Measurements from ENCODE around the gene ASTN2.

Gene ASTN2

DNA sequence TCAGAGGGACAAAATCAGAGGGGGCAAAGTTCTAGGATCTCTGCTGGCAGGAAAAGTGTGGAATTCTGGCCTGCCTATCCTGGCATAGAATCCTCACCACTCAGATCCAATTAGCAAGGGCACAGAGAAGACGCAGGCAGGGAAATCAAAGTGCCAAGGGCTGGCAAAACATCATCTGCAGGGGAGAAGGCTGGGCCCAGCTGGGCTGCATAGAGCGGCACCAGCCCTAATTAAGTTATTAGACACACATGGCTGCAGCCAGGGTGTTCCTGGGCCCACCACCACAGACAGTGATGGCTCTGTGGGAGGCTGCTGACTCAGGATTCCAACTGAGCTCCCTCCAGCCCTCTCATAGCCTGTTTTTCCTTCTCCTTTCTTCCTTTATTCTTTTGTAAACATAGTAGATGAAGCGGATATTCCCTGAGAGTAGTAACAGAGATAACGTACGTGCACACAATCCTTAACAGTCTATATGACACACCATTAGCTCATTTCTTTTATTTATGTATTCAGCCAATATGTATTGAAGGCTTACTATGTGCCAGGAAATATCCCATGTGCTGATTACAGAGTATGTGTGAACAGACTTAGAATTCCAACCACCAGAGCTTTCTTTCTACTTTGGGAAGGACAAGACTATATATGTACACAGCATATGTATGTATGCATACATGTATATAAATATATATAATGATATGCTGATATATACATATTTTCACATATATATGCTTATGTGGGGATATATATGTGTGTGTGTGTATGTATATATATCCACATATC is 236.1 kb downstream of the ASTN2 start:
- no peak for DNase-seq (ENCODE audit: low read depth)

DNA sequence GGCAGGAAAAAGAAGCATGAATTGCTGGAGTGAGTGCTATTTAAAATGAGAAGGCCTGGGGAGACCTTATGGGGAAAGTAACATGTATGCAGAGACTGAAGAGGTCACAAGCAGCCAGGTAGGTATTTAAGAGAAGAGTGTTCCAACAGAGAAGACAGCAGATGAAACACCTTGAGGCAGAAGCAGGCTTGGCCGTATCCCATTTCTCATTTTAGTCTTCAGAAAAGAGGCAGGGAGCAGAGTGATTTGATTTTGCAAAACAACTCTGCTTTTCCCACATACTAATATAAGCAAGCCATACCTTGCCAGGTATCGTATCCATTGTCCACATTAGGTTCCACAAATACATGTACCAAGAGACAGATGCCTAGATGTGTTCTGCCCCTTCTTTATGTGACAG is 244.3 kb downstream of the ASTN2 start:
- no peak for DNase-seq (ENCODE audit: low read depth)

DNA sequence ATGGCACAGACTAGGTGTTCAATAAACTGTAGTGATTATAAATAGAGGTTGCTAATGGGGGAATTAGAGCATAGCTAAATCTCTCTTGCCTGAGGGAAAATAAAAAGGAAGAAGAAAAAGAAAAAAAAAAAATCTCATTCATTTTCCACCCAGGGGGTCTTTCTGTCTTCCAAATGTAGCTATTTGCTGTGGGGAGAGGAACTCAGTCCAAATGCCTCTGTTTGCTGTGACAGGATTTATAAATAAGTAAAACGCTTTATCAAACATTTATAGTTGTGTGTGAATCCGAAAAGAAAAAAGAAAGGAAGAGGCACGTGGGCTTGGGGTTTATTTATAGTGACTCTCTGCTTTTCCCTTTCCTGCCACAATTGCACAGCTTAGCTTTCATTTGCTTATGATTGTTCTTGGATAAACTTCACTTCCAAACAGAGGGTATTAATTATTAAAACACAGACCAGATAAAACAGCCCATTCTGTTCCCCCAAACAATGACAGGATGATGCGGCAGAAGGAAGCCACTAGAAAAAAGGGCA is 245.7 kb downstream of the ASTN2 start:
- no peak for DNase-seq (ENCODE audit: low read depth)

DNA sequence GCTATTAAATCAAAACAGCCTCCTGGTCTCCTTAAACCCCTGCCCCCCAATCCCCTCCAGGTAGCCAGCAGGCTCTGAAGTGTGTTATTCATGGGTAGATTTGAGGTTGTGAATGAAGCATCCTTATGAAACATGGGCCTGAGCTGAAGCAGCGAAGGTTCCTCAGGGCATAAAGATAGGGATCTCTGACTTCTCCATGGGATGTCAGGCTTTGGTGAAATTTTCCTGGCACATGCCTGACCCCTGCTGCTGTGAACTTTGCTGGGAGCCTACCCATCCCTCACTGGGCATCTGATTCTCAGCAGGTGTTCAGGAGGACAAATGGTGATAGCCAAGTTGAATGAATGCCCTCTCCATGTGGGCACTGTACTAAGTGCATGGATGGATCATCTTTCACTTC is 250.3 kb downstream of the ASTN2 start:
- no peak for DNase-seq (ENCODE audit: low read depth)

DNA sequence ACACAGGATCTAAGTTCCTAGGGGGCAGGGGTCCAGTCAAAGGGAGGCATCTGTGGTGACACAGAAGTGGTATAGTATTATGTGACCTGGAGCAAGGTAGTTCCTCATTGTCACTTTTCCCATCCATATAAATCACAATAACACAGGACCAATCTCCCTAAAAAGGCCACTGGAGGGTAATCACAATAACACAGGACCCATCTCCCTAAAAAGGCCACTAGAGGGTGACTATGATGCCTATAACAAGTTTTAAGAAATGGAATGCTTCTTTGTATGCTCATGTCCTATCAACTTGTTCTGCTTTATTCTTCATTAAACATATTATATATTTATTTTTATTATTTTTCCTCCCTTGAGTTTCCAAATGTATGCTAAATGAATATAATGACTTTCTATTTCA is 254.6 kb downstream of the ASTN2 start:
- DNase-seq (ENCODE audit: low read depth) = no peak

DNA sequence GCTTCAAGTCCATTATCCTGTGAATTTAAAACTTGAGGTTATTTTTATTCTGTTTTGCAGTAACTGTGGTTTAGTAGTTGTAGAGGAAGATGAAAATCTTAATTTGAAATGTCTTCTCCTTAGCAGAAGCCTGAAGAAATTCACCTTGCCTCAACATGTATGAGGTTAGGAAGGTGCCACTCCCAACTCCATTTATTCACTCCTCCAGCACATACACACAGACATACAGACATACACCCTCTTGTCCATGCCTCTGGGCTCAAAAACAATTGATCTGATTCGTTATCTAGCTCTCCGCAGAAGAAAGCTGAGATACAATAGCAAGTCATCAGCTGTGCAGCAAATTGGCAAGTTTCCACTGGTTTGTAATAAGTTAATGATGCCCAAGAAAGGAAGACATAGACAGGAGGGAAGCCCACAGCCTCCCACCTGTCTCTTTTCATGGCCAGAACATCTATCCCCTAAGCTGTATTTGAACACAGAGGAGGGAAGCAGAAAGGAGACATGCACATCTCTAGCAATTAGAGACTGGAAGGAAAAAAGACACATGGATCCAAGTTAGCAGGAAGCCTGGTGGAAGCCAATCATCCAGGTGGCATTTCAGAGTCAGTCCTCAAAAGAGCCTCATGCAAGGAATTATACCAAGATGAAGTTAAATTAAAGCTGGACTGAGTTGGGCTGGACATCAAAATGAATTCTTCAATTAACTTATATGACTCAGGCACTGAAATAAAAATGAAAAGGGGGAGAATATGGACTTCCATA is 257.9 kb downstream of the ASTN2 start:
- no peak for DNase-seq (ENCODE audit: low read depth)

DNA sequence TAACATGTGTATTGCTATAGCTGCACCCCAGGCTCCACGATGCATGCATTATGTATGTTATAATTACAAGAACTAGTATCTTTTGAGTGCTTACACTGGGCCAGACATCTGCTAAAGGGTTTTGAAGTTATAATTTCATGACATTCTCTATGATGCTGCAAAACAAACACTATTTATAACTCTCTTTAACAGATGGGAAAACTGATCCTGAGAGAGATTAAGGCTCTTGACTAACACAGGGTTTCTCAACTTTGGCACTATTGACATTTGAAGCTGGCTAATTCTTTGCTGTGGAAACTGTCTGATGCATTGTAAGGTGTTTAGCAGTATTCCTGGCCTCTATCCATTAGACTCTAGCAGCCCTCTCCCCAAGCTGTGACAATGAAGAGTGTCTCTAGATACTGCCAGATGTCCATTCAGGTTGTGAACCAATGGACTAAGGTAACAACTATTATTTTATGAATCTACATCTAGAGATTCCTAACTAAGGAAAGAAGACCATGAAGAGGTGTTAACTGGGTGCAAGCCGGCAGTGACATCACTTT is 258.6 kb downstream of the ASTN2 start:
- DNase-seq (ENCODE audit: low read depth) = no peak

DNA sequence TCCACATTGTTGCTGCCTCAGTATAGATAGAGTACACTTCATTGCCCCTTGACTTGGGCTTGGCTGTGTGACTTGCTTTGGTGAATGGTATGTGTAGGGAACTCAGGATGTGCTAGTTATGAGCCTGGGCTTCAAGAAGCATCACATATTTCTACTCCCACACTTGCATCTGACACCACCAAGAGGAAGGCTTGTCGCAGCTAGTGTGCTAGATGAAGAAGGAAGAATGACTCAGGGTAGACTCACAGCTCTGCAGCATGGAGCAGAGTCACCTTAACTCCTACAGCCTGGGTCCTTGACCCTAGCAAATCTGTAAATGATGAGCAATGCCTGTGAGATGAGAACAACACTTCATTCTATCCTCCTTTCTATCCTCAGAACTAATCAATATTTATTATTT is 261.8 kb downstream of the ASTN2 start:
- DNase-seq (ENCODE audit: low read depth) = no peak

DNA sequence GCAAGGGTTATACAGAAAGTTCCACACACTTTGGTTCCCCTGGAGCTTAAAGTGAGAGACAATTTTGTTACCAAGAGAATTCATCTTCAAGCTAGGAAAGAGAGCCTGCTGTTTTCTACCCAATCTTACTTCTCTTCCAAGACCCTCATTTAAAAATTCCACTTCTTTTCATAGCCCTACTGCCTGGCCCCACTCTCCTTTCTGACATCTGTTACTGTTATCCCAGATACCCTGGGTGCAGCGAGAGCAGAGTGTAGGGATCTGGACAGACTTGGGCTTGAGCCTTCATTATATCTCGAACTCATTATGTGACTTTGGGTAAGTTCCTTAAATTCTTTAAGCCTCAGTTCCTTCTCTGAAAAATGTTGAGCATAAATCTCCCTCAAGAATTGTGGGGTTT is 263.1 kb downstream of the ASTN2 start:
- no peak for DNase-seq (ENCODE audit: low read depth)

DNA sequence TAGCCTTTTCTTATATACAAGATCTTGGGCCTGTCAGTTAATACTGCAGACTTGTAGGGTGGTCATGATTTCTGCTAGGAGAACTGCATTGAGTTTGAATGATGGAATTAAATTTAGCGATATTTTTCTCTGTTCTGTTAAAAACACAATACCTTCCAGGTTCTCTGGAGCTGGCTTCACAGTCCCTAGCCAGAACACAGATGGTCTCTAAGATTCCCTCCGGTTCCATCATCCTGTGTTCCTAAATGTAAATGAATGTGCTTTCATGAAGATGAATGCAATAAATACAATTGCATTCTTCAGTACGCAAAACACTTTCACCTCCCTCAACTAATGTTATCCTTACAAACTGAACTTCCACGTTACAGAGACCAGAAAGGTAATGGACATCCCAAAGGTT is 264.9 kb downstream of the ASTN2 start:
- no peak for DNase-seq (ENCODE audit: low read depth)

DNA sequence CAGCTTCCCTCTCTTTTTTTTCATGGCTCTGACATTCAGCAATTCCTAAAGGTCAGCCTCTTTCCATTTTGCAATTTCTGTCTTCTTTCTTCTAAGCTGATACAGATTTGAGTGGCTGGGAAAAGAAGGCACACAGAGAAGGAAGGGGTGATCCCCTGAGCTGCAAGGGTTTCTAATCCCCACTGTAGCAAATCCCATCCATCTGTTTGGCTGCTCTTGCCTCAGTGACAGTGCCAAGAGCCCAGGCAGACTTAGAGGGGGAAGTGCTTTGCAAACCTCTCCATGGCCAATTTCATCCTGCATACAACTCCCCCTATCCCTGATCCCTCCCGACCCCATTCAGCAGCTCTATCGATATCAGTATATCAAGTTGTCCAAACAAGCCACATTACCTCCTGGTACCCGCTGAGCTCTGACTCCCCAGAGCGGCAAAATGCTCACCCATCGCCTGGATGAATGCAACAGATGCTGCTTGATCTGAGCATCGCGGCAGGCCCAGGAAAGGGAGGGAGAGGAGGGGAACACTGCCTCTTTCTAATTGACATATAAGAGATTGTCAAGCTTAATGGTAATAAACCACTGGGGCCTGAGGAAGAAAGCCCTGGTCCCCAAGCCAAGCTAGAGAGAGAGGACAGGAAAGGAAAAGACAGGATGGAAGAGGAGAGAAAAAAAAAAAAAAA is 268.9 kb downstream of the ASTN2 start:
- no peak for DNase-seq (ENCODE audit: low read depth)

DNA sequence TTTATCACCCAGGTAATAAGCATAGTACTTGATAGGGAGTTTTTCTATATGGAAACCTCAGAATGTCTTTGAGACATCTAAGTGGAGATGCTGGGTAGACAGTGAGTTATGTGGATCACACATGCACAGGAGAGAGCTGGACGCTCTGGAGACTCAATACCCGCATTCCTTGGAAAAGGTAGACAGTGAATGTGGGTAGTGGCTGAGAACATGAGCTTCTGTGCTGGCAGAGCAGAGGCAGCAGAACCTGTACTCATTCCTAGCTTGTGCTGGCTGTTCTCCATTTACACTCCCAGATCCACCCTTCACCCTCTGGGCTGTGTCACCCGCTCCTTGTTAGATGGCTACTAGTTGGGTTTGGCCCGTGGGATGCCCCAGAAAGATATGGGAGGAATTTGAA is 269.8 kb downstream of the ASTN2 start:
- DNase-seq (ENCODE audit: low read depth) = no peak

DNA sequence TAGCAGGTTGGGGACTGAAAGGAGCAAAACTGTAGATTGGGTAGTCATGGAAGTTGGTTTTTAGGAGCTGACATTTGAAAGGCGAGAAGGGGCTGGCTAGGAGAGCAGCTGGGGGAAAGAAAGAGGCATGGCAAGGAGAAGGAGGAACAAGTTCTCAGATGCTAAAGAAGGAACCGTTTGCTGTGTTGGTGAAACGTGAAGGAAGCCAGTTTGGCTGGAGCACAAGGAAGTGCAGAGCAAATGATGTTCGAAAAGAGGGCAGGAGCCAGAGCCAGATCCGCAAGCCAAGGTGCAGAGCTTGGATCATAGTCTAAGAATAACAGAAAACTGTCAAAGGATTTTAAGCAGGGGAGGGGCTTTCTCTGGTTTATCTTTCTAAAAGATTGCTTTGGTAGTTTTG is 276.6 kb downstream of the ASTN2 start:
- no peak for DNase-seq (ENCODE audit: low read depth)

DNA sequence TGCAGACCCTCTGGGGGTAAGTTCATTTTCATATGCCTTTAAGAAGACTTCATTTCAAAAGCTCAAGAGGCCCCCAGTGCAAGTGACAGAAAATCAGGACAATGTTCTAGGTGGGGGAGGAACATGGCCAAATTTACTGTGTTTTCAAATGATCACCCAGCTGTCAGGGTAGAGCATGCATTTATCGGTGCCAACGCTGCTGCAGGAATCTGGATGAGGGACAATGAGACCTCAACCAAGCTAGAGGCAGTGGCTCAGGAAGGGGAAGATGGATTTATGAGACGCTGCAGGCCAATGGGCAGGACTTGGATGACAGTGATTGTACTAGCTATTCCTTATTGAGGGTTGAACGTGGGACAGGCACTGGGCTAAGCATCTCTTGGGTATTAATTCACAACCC is 278.4 kb downstream of the ASTN2 start:
- DNase-seq (ENCODE audit: low read depth) = no peak

DNA sequence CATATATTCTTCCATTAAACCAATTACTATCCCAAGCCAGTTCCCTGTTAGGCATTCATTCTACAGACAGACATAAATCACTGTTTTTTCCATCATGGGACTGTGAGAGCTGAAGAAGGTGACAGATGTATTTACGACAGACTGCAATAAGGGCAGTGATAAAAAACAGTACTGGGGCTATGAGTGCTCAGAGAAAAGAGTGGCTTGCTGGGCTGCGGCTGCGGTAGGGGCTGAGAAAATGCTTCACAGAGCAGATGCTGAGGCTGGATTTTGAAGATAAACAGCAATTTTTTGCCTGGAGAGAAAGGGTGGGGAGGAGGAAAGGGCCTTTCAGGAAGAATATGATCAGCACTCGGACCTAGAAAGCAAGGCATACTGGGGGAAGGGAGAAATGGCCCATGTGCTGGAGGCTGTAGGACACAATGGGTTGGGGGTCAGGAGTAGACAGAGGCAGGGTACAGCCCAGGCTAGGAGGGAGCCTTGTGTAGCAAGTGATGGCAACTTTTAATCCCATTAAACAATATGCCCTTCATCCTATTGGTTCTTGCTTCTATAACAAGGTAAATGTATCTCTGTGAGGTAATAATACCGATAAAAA is 279.3 kb downstream of the ASTN2 start:
- no peak for DNase-seq (ENCODE audit: low read depth)

DNA sequence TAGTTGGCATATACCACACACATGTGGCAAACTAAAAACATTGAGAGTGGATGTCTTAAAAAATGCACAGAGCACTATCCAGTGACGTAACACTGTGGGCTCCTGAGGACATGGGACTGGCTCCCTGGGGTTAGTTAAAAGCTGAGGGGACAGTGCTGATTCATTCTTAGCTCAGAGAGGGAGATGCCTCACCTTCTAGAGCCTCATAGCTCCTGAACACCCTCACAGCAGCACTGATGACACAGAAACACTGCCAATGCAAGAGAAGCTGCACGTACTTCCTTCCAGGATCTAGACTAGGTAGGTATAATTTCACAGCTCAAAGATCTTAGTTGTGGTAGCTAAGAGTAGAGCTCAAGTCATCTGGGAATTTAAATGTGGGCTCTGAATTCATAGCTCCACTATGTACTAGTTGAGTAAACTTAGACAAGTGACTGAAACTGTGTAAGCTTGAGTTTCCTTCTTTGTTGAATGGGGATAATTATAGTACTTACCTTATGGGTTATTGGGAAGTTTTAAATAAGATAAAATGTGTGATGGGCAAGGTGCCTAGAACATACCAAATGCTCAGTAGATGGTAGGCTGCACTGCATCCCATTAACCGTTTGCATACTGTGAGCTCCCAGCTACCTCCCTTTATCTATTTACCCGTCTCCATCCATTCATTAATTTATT is 279.9 kb downstream of the ASTN2 start:
- DNase-seq (ENCODE audit: low read depth) = no peak

DNA sequence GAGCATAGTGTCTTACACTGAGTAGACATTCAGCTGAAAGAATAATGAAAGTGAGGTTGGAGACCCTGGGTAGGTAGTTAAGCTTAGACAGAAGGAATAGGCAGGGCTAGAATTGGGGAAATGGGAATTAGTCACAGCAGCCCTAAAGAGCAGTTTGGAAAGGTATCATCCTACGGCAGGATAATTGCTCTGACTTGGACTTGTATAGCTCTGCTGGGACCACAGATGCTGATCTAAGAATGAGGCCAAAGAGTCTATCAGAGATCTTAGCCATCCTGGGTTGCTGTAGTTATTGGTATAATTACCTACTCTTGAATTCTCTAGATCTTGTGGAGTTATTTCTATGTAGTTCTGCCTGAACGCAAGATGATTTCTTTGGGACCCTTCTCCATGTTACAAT is 288.0 kb downstream of the ASTN2 start:
- DNase-seq (ENCODE audit: low read depth) = no peak

DNA sequence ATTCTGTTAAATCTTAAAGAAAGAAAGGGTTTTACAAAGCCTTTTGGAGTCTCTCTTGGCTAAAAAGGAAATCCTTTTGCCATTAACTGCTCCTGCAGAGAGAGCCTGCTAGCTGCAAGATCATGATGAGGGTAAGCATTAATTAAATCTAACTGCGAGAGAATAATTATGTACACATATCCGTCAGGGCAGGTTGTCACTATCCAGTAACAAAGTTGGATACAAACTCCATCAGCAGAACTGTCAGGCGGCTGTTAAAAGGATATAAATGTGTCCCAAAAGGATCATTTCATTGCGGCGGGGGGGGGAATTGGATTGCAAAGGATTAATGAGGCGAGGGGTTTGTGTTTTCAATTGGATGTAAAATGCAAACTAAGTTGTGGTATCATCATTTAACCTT is 289.3 kb downstream of the ASTN2 start:
- no peak for DNase-seq (ENCODE audit: low read depth)

DNA sequence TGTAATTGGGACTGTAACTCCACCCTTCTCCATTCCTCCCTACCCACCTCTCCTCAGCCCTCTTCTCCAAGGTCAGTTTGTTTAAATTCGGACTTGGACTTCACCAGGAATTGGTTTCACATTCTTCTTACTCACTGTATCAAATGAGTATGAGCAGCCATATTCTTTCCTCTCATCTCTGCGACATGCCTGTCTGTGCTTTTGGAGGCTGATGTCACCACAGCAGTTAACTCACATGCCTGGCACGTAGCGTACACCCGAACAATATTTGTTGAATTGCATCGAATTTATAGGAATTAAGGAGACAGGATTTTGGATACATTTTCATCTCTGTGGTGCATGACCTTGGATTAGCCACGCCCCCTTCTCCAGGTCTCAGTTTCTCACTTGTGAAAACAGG is 291.1 kb downstream of the ASTN2 start:
- no peak for DNase-seq (ENCODE audit: low read depth)

DNA sequence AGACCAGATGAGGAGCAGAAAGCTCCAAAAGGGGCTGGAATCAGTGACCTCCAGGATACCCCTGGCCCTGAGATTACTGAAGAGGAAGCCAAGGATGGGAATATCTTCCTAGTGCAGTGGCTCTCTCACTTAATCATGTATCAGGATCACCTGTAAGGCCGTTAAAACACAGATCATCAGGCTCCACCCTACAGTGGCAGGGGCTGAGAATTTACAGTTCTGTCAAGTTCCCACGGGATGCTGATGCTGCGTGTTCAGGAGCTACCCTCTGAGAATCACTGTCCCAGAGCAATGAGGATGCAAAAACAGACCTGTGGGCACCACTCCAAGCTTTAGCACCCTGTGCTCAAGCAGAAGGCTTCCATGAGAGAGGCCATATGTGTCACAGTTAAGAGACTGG is 291.9 kb downstream of the ASTN2 start:
- no peak for DNase-seq (ENCODE audit: low read depth)

DNA sequence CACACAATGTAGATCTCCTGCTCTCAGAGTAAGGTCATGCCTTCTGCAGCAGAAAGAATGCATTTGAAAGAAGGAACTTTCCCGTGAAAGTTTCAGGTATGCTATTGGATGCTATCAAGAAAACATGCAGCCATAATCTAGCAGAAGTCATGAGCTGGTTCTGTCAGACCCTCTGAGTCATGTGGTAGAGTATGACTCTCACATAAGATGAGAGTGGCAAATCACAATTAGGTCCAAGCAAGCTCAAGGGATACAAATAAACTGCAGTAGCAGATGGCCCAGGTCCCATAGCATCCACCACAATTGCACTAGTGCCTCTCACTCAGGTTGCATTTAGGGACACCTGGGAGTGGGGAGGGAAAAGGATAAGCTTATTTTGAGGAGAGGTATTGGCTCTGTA is 292.8 kb downstream of the ASTN2 start:
- DNase-seq (ENCODE audit: low read depth) = no peak

DNA sequence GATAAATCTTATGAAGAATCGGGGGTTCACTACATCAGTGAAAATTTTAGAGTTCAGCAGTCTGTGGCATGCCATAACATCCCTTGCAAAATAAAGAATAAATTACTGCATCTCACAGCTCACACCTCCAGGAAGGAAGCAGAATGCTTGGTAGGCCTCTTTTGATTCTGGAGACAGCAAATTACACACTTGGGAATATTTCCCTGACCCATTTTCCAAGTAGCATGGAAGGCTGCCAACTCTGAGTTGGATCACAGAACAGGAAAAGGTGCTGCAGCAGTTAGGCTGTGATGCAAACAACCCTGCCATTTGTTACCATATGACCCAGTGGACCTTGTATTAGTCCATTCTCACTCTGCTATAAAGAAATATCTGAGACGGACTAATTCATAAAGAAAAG is 293.5 kb downstream of the ASTN2 start:
- DNase-seq (ENCODE audit: low read depth) = no peak

All from stimulated activated CD8-positive, alpha-beta memory T cell treated with anti-CD3 and anti-CD28 coated beads, Interleukin-7, amount 100 ng/mL, for 24 hours (primary cell).